Stimulated activated CD4-positive, alpha-beta T cell treated with anti-CD3 and anti-CD28 coated beads, Interleukin-1b, Interleukin-23, amount 100 ng/mL, for 48 hours (primary cell): ENCODE data around the gene KBTBD2.
A peak's percentile ranks its signal among the peaks of the same experiment; 100 is the strongest.
"Not testable (repeated sequence)": the region's sequence is repeated elsewhere in the genome, so short reads cannot be mapped to it uniquely, and the experiment has no call there.

Experiments
- DNase-seq: peaks from one replicate; pipeline ENCODE4 v3.0.0-alpha.2; 2020

Gene KBTBD2

GRCh38 chr7:32891043-32891799 lies at the start of gene KBTBD2:
KBTBD2 (minus strand) TSS chr7:32891760; CDS start chr7:32879604, 12,156 bp downstream.
- peak; percentile 80 for DNase-seq

GRCh38 chr7:32941181-32941580 lies 49.6 kb upstream of the KBTBD2 start:
- no peak for DNase-seq

GRCh38 chr7:32937344-32938174 lies 46.0 kb upstream of the KBTBD2 start:
- DNase-seq, result peak; percentile 10

GRCh38 chr7:32936689-32937088 lies 45.1 kb upstream of the KBTBD2 start:
- DNase-seq, result no peak

GRCh38 chr7:32935558-32935957 lies 44.0 kb upstream of the KBTBD2 start:
- no peak for DNase-seq

- no peak for DNase-seq
These were observed 38.8 kb upstream of the KBTBD2 start for GRCh38 chr7:32930378-32930777.

- DNase-seq, result no peak
These were observed 38.0 kb upstream of the KBTBD2 start for GRCh38 chr7:32929430-32930143.

GRCh38 chr7:32928785-32929298 lies 37.3 kb upstream of the KBTBD2 start:
- DNase-seq, result no peak

GRCh38 chr7:32921896-32922295 lies 30.3 kb upstream of the KBTBD2 start:
- DNase-seq, result no peak

GRCh38 chr7:32916994-32917393 lies 25.4 kb upstream of the KBTBD2 start:
- not testable (repeated sequence) for DNase-seq

- no peak for DNase-seq
These were observed 24.4 kb upstream of the KBTBD2 start for GRCh38 chr7:32916006-32916405.

GRCh38 chr7:32915041-32915536 lies 23.5 kb upstream of the KBTBD2 start:
- peak; percentile 22 for DNase-seq

- DNase-seq, result no peak
These were observed 22.6 kb upstream of the KBTBD2 start for GRCh38 chr7:32914184-32914583.

- no peak for DNase-seq
These were observed 18.6 kb upstream of the KBTBD2 start for GRCh38 chr7:32910195-32910594.

- DNase-seq, result peak; percentile 83
These were observed 13.7 kb upstream of the KBTBD2 start for GRCh38 chr7:32905175-32905662.

- no peak for DNase-seq
These were observed 10.1 kb upstream of the KBTBD2 start for GRCh38 chr7:32901629-32902028.

- no peak for DNase-seq
These were observed 9.0 kb upstream of the KBTBD2 start for GRCh38 chr7:32900433-32900995.

GRCh38 chr7:32897376-32897775 lies 5.8 kb upstream of the KBTBD2 start:
- not testable (repeated sequence) for DNase-seq

- DNase-seq, result no peak
These were observed 5.2 kb upstream of the KBTBD2 start for GRCh38 chr7:32896564-32897347.

GRCh38 chr7:32894171-32894570 lies 2.6 kb upstream of the KBTBD2 start:
- no peak for DNase-seq

GRCh38 chr7:32893722-32894121 lies 2.2 kb upstream of the KBTBD2 start:
- no peak for DNase-seq

GRCh38 chr7:32893207-32893524 lies 1.6 kb upstream of the KBTBD2 start:
- DNase-seq, result no peak
